GM19193 (cell line): ENCODE measurements around the gene LOXL1.

Experiments
- POLR2A ChIP-seq: IDR thresholded peaks from 4 replicates; pipeline ENCODE4 v1.6.1; 2011; ENCODE audit not compliant: insufficient read depth, insufficient read length; ENCODE audit errors: extremely low read depth

LOXL1 gene

DNA sequence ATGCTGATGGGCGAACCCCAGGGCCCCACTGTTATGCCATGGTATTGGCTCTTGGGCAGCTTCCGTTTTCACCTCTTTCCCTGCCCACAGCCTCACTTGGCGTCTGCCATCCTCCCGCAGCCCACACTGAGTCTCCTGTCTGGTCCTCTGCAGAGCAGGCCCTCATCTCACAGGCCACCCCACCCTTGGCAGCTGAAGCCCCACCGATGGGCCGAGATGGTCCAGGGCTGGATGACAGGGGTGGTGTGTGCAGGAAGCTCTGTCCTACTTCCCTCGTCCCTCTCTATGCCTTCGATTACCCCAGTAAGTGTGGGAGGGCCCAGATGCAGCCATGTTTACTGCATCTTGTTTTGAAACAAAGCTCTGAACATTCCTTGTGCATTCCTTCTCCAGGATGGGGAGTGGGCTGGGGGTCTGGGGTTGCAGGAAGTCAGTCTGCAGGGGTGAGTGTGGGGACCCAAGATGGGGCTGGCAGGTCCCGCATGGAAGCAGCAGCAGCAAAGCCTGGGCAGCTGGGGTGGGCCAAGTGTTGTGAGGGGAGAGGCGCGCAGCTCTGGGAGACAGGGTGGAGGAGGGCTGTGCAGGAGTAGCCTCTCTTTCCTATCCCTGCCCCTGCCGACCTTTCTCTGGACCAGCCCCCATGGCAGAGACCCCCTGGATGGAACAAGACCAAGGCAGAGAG lies 32.0 kb upstream of the LOXL1 start:
- TF ChIP-seq POLR2A = no peak

GRCh38 chr15:73897441-73898261 lies 28.6 kb upstream of the LOXL1 start:
- no peak for TF ChIP-seq POLR2A

DNA sequence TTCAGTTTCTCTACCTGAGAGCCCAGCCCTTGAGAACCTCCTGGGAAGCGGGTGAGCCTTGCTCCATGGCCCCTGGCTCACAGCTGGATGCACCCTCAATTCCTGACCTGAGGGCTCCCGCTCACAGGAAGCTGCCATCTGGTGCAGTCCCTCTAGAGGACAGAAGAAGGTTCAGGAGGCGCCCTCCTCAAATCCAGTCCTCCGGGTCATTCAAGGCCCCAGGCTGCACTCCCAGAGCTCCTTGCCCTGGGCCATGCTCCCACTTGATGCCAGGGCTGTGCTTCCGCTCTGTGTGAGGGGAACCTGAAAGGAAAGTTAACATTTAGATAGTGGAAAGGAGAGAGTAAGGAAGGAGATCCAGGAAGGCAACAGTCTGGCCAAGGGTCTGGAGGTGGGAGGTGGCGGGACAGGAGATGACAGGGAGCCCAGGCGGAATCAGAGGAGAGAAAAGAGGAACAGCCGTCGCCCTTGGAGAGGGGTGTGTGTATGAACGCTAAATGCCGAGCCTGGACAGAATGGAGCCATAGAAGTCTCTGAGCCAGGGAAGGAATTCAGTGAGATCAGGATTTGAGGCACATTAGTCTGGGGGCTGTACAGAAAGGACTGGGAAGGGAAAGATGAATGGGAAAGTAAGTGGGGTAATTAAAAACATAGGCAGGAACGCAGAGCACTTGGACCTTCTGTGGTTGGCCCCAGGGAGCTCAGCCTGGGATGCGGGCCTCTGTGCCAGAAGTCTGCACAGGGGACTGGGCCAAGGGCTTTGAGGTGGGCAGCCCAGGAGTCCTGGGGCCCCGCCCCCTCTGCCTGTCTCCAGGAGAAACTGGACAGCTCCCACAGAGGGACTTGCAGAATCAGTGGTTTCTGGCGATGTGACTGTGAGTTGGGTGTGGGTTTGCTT lies 26.8 kb upstream of the LOXL1 start:
- no peak for TF ChIP-seq POLR2A

DNA sequence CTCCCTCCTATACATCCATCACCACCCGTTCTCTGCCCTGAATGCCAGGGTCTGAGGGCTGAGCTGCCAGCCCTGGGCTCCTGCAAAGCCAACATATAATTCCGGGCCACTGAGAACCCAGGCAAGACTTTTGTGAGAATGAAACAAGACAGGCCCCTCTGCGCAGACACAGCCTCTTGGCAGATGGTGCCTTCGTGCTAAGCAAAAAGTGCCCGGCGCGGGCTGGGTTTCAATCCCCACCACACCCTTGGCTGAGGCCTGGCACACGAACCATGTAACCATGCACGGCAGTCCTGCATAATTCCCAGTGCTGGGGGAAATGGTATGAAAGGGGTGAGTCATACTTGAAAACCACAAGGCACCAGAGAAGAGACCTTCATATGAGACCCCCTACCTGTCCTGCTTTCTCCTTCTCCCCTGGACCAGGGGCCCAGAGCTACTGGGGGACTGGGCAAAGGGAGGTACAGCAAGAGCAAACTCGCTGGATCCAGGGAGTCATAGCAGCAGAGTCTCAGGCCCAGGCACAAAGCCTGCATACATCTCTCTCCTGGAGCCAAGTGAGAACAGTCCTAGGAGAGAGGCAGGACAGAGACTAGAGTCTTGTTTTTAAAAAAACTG lies 26.1 kb upstream of the LOXL1 start:
- TF ChIP-seq POLR2A = no peak

- no peak for TF ChIP-seq POLR2A
Observed at GRCh38 chr15:73901126-73901810, 25.0 kb upstream of the LOXL1 start.

DNA sequence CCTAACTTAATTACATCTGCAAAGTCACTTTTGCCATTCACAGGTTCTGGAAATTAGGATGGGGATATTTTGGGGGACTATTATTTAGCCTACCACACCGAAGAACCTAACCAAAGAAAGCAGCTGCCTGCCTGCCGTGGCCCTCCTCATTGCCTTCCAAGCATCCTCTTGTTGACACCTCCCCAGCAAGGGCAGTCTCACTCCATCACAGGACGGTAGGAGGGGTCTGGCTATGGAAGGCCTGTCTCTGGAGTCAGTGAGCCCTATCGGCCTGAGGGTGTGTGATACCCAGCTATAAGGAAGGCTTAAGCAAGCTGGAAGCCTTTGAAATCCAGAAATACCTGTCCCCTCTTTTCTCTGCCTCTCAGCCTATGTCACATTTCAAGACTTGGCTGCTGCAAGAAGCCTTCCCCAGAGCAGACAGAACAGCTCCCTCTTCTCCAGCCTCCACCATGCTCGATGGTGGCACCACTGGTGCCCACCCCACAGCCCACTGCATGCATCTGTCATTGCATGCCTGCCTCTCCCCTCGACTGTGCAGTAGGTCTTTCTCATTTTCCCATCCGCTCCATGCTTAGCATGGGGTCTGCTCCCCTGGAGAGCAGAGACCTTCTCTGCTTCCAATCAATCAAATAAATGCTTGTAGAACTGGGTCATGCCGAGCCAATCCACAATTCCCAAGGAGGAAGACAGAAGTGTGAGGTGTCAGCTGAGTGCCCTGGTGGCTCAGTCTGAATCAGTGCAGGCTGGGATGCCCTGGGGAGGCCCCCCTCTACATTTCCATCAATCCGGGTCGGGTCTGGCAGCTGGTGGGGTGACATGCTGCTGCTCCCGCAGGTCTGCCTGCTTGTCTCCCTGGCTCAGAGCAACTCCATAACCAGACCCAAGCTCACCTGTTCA lies 23.9 kb upstream of the LOXL1 start:
- no peak for TF ChIP-seq POLR2A

- TF ChIP-seq POLR2A = no peak
Observed at GRCh38 chr15:73904026-73904815, 22.0 kb upstream of the LOXL1 start.

- no peak for TF ChIP-seq POLR2A
Observed at GRCh38 chr15:73905225-73905827, 20.9 kb upstream of the LOXL1 start.

- no peak for TF ChIP-seq POLR2A
Observed at GRCh38 chr15:73906346-73907034, 19.8 kb upstream of the LOXL1 start.

DNA sequence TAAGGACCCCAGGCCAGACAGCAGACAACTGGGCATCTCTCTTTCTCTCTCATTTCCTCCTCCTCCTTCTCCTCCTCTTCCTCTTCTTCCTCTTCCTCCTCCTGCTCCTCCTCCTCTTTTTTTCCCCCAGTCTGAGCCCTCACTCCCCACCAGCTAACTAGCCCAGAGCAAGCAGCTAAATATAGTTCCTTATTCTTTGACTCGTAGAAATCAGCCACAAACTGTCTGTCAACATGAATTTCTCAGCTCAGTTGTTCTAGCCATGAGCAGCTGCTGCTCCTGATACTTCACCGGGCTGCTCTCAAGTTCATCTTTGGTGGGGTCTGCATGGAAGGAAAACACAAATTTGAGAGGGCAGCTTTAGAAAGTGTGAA lies 19.2 kb upstream of the LOXL1 start:
- TF ChIP-seq POLR2A = no peak

DNA sequence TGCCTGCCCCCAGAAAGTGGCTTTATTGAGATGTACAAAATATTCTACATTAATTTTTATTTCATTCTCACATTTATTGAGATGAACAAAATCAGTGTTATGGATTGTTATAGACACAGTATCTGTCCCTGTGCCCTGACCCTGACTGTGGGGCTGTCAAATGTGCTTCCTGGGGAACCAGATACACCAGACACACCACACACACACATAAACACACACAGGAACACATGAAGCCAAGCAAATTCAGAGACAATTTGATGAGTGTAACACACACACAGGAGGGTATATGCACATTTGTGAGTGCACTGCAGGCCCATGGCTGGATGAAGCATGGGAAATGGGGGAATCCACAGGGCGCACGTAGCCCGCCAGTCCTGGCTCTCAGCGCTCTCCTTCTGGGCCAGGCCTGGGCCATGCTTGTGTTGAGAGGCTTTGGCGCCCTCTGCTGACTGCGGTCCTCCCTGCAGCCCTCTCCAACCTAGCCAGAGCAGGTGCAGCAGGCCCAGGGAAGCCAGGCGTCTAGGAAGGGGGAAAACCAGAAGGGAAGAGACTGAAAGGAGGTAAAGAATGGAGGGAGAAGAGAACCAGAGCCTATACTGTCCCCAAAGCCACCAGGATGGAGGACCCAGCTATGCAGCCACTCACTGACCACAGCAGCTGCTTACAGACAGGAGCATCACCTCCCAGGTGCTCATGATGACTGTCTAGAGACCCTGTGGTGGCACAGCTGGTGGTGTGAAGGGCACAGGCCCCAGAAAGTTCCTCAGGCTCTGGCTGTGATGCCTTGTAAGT lies 18.0 kb upstream of the LOXL1 start:
- no peak for TF ChIP-seq POLR2A
